NCI-H128 (cell line): Measurements from ENCODE around the gene SORCS2.

ENCODE experiments used
- DNase-seq: peaks from one replicate; lab custom pipeline; 2025; ENCODE audit not compliant: unreplicated experiment; lab: John Stamatoyannopoulos, UW

The SORCS2 gene

DNA sequence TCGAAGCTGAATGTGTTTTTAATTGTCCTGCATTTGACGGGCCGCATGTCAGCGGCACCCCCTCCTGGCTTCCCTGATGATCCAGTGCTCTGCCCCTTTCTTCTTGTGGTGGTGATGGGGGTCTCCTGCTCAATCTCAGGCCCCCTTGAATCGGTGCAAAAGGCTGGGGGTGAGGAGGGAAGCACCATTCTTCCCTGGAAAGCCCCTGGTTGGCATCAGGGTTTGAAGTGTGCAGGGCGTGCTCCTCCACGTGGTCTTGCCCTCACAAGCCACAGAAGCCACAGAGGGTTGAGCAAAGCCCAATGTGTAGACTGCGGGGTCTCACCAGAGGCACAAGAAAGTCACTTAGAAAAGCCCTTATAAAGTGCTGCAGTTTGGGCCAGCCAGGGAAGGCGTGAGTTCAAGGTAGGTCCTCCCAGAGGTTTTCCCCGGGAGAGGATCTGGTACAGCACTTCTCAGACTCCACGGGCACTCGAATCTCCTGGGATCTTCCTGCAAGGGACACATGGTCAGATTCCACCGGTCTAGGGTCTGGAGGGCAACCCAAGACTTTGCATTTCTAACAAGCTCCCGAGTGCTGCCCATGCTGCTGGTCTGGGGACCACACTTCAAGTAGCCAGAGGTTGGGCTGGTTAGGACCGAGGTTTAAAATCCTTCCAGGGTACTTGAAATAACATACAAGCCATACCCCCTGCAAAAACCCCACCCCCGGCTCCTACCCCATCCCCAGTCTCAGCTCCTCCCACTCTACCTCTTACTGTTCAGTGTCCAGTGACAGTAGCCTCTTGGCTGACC, 207.3 kb downstream of the SORCS2 start:
- no peak for DNase-seq

DNA sequence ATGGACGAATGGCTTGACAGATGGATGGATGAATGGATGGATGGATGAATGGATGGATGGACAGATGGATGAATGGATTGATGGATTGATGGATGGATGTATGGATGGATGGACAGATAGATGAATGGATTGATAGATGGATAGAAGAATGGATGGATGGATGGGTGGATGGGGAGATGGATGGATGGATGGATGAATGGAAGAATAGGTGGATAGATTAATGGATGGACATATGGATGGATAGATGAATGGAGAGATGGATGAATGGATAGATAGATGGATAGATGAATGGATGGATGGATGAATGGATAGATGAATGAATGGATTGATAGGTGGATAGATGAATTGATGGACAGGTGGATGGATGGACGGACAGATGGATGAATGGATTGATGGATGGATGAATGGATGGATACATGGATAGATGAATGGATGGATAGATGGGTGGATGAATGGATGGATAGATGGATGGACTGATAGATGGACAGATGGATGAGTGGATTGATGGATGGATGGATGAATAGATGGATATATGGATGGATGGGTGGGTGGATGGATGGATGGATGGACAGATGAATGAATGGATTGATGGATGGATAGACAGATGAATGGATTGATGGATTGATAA, 208.4 kb downstream of the SORCS2 start:
- DNase-seq = no peak

DNA sequence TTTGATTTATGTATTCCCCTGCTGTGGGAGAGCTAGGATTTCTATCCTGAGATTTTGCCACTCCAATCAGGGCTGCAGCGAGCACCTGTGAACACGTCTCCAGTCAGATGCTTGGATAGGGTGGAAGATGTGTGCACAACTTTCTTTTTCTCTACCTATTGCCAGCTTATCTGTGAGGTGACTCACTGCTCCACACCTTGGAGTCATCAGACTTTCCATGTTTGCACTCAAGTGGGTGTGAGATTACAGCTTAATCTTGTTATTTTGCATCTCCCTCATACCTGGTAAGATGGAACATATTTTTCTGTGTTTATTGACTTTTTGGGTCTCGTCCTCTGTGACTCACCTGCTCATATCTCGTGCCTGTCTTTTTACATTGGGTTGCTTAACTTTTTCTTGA, 210.2 kb downstream of the SORCS2 start:
- DNase-seq = no peak

DNA sequence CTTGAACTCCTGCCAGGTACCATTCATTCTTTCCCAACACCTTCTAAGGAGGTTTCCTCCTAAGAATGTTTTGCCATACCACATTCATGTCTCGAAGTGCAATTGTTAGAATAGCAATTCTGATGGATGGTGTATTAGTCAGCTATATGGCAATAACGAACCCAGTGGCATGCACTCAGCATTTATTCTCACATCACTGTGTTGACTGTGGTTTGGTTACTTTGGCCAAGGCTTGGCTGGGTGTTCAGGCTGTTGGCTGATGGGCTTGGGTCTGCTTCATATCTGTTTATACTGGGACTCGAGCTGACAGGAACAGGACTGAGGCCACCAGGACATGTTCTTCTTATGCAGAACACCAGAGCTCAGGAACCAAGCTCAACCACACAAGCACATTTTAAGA, 210.7 kb downstream of the SORCS2 start:
- DNase-seq = no peak

DNA sequence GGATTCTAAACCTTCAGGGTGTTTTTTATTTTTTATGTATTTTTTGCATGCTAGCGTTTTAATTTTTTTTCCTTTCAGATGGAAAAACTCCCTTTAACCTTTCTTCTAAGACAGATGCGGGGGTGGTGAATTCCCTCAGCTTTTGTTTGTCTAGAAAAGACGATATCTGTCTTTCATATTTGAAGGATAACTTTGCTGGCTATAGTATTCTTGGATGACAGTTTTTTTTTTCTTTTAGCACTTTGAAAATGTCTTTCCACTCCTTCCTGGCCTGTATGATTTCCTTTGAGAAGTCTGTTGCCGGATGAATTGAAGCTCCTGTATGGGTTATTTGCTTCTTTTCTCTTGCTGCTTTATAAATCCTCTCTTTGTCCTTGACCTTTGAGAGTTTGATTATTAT, 215.8 kb downstream of the SORCS2 start:
- no peak for DNase-seq

DNA sequence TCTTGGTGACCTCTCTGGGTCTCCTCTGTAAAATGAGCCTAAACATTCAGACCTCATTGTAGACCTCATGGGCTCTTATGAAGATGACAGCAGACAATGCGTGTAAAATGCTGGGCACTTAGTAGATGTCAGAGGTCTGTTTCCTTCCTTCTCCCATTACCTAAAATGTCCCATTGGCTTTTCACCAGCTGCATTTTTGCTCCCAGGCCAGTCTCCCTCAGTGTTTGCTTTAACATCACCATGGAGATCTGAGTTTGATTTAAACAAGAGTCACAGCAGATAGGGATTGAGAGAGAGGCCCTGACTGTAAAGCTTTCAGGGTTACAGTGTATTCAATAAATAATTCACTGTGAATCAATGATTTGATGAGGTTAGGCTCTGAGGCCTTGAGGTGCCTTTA, 218.1 kb downstream of the SORCS2 start:
- no peak for DNase-seq

DNA sequence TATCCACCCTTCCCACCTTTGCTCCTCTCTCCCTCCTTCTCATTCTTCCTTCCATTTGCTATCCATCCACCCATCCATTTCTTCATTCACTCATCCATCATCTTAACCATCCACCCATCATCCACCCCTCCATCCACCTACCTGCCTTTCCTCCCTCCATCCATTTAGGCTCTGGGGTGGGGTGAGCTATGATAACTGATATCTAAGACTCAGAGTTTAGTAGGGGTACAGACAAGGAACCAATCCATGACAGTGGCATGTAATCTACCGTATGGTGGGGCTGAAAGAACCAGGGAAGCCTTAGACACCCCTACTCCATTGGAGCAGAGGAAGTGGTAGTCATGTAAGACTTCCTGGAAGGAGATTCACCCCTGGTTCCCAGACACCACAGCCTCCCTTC, 219.2 kb downstream of the SORCS2 start:
- no peak for DNase-seq

DNA sequence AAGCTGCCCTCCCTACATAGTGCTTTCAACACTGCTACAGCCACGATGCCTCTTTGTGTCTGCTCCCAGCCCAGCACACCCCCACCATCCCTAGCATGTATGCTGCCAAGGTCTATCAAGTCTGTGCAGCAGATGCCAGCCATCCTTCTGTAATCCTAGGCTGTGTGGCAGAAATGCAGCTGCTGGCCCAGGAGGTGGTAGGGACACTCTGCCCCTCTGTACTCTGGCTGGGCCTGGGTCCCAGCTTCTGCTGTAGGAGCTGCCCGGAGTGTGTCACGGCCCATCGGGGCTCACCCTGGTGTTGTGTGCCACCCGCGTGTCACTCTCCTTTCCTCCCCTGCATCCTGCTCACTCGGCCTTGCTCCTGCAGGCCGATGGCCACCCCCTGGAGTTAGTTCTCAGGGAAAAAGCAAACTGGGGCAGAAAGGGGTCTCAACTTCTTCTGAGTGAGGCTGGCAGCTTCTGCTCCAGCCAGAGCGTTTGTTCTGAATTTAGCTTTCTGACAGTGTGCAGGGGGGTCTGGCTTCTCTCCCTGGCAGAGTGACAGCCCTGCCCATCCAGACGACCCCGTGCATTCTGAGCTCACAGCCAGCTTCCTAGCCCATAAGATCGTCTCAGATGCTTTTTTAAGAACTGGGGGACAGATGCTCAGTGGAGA, 219.7 kb downstream of the SORCS2 start:
- no peak for DNase-seq

DNA sequence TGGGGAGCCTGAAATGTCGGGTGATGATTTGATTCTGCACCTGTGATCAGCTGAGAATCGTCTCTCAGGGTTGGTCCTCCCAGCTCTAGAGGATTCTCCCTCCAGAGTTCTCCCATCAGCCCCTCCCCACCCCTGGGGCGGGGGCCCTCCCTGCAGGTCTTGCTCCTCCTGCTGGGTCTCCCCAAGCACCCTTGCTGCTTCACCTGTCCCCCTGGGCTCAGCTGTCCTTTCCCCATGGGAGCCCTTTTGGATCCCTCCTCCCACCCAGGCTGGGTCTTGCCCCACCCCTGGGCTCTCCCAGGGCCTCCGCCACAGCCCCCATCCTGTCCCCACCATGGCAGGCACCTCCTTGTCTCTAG, 220.2 kb downstream of the SORCS2 start:
- no peak for DNase-seq

DNA sequence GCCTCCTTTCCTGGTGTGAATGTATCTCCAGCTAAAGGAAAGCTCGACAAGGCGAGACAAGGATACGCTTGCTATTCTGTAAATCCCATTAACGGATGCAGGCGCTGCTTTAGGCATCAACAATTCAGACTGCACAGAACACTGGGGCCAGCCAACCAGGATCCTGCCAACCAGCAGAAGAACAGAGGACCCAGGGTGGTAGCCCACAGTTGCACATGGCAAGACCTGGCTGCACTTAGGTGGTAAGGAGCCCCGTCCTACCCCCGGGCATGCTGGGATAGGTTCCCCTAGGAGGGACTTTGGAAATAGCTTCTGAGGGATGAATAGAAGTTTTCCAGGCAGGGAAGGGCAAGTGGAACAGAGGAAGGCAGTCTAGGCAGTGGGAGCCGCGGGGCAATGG, 221.7 kb downstream of the SORCS2 start:
- DNase-seq = no peak

DNA sequence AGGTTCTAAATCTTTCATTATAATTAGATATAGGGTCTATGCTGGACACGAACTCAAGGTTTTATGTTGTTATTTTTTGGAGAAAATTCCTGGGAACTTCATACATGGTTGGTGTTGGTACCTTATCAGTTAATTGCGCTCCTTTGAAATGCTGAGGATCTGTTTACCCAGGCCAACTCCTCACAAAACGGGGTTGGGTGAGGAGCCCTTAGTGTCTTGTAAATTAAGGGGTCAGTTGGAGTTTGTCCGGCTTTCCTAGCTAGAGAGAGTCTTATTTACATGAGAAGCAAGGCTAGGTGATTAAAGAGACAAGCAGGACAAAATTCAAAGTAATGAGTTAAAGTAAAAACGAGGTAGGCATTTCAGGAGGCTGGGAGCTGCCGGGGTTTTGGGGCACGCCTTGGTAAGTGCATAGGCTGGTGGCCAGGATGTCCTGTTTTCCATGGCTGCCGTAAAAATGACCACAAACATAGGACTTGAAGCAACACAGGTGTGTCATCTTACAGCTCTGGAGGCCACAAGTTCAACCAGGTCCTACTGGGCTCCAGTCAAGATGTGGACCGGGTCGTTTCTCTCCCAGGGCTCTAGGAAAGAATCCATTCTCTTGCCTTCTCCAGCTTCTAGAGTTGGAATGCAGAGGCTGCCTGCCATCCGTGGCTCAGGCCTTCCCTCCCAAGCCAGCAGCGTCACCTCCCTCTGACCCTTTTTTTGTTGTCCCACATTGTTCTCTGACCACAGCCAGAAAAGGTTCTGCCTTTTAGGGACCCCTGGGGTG, 222.6 kb downstream of the SORCS2 start:
- DNase-seq = no peak

DNA sequence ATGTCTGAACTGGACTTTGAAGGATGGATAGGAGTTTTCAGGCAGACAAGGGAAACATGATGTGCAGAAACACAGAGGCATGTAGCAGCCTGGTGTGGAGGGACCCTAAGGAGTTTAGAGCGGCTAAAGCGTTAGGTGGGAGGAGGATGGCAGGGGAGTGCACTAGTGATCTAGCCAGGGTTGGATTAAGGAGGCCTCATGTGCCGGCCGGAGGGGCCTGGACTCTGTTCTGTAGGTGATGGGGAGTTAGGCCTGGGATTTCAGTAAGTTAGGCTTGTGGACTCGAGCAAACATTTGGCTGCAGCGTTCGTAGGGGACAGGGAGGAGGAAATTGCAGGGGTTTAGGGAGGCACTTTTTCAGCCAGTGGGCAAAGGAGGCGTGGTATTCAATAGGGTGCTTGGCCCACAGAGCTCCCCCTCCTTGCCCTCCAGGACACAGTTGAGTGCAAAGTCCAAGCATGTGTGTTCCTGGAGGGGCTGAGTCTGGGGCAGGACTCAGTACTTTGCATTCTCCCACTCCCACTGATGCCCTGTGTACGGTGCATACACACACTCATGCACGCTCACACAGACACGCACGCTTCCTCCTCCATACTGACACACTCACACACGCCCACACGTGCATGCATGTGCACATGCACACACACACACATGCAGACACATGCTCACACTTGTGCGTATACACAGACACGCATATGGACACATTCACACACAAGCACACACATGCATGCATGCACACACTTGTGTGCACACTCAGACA, 223.8 kb downstream of the SORCS2 start:
- no peak for DNase-seq

DNA sequence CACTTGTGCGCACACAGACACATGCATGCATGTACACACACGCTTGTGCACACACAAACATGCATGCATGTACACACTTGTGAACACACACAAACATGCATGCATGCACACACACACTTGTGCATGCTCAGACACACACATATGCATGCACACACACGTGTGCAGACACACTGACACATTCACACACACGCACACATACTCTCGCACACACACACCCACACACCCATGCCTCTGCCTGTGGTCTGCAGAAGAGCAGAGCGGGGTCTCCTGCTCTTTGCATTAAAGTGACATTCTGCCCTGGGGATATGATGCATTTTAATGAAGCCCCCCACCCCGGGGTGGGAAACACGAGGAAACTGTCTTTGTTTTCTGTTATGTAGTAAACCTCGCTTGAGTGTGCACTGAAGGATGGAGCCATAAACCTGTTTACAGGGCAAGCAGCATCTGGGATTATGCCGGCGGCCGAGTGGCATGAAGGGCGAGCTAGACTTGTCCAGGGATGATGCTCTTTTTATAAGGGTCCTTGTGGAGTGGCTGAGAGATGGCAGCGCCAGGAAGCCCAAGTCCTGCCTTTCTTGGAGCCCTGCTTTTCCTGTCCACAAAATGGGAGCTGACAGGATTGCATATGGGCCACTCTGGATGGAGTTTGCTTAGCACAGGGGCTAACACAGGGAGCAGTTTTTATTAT, 224.6 kb downstream of the SORCS2 start:
- DNase-seq = no peak

DNA sequence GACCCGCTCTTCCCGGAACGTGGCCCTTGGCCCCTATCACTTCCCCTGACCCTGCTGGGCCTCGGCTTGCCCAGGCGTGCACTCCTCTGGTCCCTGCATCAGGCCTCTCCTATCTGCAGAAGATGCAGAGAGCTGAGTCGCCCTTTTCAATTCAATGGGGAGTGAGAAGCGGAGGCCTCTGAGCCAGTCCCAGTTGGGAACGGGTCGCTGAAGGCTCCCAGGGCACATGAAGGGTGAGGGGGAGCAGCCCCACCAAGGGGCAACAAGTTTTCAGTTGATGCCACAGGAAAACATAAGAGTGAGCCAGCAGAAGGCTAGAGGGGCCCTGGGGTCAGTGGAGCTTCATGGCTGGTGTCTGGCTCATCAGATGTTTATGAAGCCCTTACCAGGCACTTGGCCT, 225.3 kb downstream of the SORCS2 start:
- DNase-seq = no peak

DNA sequence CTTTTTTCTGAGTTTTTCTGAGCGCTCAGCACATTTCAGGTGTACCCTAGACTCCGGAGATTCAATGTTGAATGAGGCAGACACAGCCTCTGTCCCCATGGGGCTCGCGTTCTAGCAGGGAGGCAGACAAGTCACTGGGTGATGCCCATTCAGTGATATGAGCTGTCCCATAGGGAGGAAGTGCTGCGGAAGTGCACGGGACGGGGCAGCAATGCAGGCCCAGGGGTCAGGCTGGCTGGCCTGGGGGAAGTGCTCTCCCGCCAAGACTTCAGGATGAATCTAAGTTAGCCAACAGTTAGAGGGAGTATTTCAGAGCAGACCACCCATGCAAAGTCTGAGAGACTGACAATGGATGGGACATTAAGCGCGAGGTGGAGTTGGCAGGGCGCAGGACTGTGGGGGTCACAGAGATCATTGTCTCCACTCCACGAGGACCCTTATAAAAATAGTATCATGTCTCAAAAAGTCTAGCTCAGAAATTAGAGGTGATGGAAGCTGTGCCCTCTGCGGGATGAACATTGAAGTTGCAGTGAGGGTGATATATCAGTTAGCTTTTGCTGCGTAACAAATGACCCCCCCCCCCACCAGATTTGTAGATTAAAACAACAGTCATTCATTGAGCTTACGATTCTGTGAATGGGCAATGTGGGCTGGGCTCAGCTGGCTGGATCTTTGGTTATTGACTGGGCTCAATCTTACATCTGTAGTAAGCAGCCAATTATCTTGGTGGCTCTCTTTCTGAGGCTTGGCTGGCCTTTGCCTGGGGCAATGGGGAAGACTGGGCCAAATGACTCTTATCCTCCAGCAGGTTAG, 226.0 kb downstream of the SORCS2 start:
- DNase-seq = no peak

DNA sequence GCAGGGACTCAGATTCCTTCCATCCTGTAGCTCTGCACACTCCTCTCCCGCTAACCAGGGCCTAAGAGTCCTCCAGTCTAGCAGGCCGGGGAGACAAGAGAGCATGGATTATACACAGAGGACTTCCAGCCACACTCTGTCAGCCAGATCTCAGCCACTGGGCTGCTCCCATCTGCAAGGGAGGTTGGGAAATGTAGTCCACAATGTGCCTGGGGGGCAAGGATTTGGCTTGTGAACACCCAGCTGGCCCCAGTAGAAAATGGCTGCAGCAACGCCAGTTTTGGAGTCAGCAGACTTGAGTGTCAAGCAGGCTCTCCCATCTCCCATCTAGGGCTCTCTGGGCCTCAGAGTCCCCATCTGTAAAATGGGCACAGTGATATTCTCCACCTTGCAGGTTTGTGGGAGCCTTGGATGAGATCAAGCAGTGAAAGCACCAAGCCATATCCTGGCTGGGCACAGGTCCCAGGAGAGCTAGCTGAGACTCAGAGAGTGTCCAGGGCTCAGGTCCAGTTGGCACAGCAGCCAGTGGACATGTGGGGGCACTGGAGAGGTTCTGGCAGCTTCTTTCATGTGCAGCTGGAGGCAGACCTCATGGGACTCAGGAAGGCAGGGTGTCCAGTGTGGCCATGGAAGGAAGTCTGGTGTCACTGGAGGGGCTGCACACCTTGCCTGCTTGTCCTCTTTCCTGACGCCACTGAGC, 227.8 kb downstream of the SORCS2 start:
- DNase-seq = no peak

DNA sequence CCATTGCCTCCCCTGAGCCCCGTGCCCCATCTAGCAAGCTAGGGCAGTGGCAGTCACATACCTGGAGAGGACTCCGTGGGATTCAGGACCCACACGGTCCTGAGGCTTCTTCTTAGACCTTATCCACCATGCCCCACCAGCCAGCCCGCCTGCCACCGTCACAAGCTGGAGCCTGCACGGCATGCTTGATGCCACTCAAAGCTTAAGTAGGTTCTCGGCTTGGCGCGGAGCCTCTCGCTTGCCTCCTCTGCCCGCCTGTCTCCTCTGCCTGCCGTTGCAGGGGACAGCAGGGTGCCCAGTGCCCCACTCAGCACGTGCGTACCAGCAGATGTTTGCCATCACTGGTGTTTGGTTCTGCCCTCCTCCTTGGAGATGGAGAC, 228.3 kb downstream of the SORCS2 start:
- DNase-seq = peak; percentile 19

DNA sequence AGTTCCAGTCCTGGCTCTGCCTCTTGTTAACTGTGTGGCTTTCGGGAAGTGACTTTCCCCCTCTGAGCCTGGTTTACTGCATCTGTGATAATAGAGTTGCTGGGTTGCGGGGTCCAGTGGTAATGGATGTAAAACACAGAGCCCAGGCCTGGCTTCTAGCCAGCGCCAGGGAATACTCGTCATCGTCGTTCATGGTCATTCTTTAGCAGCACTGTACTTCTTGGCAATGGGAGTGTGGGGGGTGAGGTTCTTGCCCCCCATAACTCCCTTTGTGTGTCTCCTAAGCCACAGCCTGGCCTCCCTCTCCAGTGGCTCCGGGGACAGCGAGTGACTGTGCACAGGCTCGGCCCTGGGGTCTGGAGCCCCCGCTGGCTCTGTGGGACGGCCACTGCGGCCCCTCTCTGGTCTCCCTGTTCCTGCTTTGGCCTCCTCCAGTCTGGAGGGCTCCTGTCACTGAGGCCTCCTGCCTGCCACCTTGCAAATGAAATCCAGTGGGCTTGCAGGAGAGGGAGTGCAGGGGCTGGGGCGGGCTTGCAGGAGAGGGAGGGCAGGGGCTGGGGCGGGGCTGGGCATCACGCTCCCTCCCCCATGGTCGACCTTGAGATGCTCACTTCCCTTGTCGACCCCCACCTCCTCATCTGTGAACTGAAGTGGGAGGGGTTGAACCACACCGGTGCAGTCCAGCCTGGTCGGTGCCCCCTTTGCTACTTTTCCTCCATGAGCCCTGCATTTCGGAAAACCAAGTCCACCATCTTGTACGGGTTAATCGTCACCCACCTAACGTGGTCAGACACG, 229.2 kb downstream of the SORCS2 start:
- DNase-seq = no peak
